Sigmoid colon (tissue), 7 donors: Measurements from ENCODE around the gene PLXDC1. TPM values are rescaled to one million over a fixed set of nuclear protein-coding genes. Genes with fewer than 3 reads are reported as not detected.

Experiments
- DNase-seq: peaks from one replicate; pipeline ENCODE4 v3.0.0-alpha.2; 2019
- H3K27ac ChIP-seq, 4 donors: fragments of 200-600 bp; sonication (generic); one replicate each; pipeline ENCODE4 v1.5.1; 2016 to 2019; ENCODE audit warnings: mild to moderate bottlenecking in 1 of 4
- H3K27me3 ChIP-seq, 3 donors: fragments of 200-600 bp; sonication (generic); one replicate each; pipeline ENCODE4 v1.5.1; 2019; ENCODE audit warnings: mild to moderate bottlenecking in 1 of 3
- H3K36me3 ChIP-seq, 4 donors: fragments of 200-600 bp; sonication (generic); one replicate each; pipeline ENCODE4 v1.5.1; 2016 to 2019
- H3K4me1 ChIP-seq, 4 donors: fragments of 200-600 bp; sonication (generic); one replicate each; pipeline ENCODE4 v1.5.1; 2017 to 2019
- H3K4me3 ChIP-seq, 4 donors: fragments of 200-600 bp; sonication (generic); one replicate each; pipeline ENCODE4 v1.5.1; 2017 to 2019; ENCODE audit warnings: mild to moderate bottlenecking in 2 of 4, moderate library complexity in 1 of 4
- H3K9me3 ChIP-seq, 4 donors: fragments of 200-600 bp in 3 of 4; sonication (generic) in 3 of 4; one replicate each; pipeline versions ENCODE4 v1.5.1 to v1.6.1; 2013 to 2019
- CTCF ChIP-seq, 4 experiments: fragments of 450-650 bp in 3 of 4; fragments of 200-600 bp in 1 of 4; IDR thresholded peaks; one replicate each; pipeline ENCODE4 v1.5.1; 2016 to 2019; ENCODE audit warnings: antibody characterized with exemption in 4 of 4, mild to moderate bottlenecking in 3 of 4, moderate library complexity in 2 of 4
- EP300 ChIP-seq, 4 donors: sonication (generic); formaldehyde crosslinking; IDR thresholded peaks; one replicate each; pipeline ENCODE4 v1.6.1; 2017; ENCODE audit warnings: antibody characterized with exemption in 4 of 4
- POLR2A ChIP-seq, 2 donors: fragments of 450-650 bp; IDR thresholded peaks; one replicate each; pipeline ENCODE4 v1.6.1; 2016; ENCODE audit warnings: antibody characterized with exemption in 2 of 2, mild to moderate bottlenecking in 2 of 2, moderate library complexity in 2 of 2
- POLR2AphosphoS5 ChIP-seq, 4 donors: sonication (generic); formaldehyde crosslinking; IDR thresholded peaks; one replicate each; pipeline ENCODE4 v1.6.1; 2017; ENCODE audit warnings: antibody characterized with exemption in 4 of 4
- WGBS, 2 donors: extraction: QIAGEN DNeasy Blood & Tissue Kit; methylation state at CpG; one replicate each; pipeline ENCODE4 v1.1.7; 2013; 5-methylcytosine and 5-hydroxymethylcytosine counted together
- intact Hi-C: fragments of 100-400 bp; cut with DNase I; formaldehyde crosslinking; loops from one replicate; pipeline ENCODE4 v1.15.1; 2023
- polyA plus RNA-seq, 3 donors: library from polyadenylated mRNA; stranded (reverse); fragments of 200-250 nt; gene quantifications; one replicate each; pipeline ENCODE4 v1.2.3, GENCODE V29; 2013
- total RNA-seq, 4 donors: library from RNA; depleted of rRNA; stranded (reverse); fragments of >200 nt; gene quantifications; one replicate each; pipeline ENCODE4 v1.1.0, GENCODE V29; 2016
- donor health status: healthy with polysubstance abuse.
- donor health status: Bipolar disorder and iron deficiency.
- donor health status: healthy.

PLXDC1 gene
- total and polyA plus RNA-seq, 7 donors, result 1.4 to 13.0 (median 6.2) TPM

GRCh38 chr17:39161962-39162361, 10.5 kb upstream of the PLXDC1 start:
- H3K27me3 ChIP-seq, result peaks cover 0 to 3% (median 0%) of the 10 kb centered on the region in 3 donors
- no peak overlapping the region for H3K27ac ChIP-seq
- H3K4me1 ChIP-seq, result peaks cover 0 to 22% (median 14%) of the 10 kb centered on the region in 4 donors
- intact Hi-C loops, result no loop called here
- no peak for TF ChIP-seq POLR2AphosphoS5 (IDR thresholded peaks at IDR 0.05)
- no peak for TF ChIP-seq EP300 (IDR thresholded peaks at IDR 0.05)
- no peak for TF ChIP-seq POLR2A (IDR thresholded peaks at IDR 0.05)
- no peak for TF ChIP-seq CTCF (IDR thresholded peaks at IDR 0.05)
- no peaks in the 10 kb centered on the region for H3K36me3 ChIP-seq
- 62 to 74% methylated on average over 2 of the region's 2 CpGs for WGBS, 2 donors
- no peaks in the 10 kb centered on the region for H3K9me3 ChIP-seq
- H3K4me3 ChIP-seq, result no peak overlapping the region
- no peak for DNase-seq

- Histone ChIP-seq H3K4me1 (peaks cover 0 to 3% (median under 1%) of the 10 kb centered on the region in 4 donors), H3K4me3 (no peak overlapping the region), H3K36me3 (no peaks in the 10 kb centered on the region), H3K9me3 (no peaks in the 10 kb centered on the region), H3K27ac (no peak overlapping the region), H3K27me3 (peaks cover 0 to 5% (median 0%) of the 10 kb centered on the region in 3 donors)
- TF ChIP-seq POLR2AphosphoS5 (IDR thresholded peaks at IDR 0.05) (no peak), EP300 (IDR thresholded peaks at IDR 0.05) (no peak), POLR2A (IDR thresholded peaks at IDR 0.05) (no peak), CTCF (IDR thresholded peaks at IDR 0.05) (no peak)
- DNase-seq, result no peak
- intact Hi-C loops, result no loop called here
- WGBS, 2 donors, result 88 to 93% methylated on average over 2 of the region's 2 CpGs
Measured at GRCh38 chr17:39158623-39159022, 7.2 kb upstream of the PLXDC1 start.

GRCh38 chr17:39156491-39156890, 5.1 kb upstream of the PLXDC1 start:
- H3K4me1 ChIP-seq, result peaks cover 0 to 18% (median 15%) of the 10 kb centered on the region in 4 donors
- H3K4me3 ChIP-seq, result no peak overlapping the region
- H3K36me3 ChIP-seq, result no peaks in the 10 kb centered on the region
- no peaks in the 10 kb centered on the region for H3K9me3 ChIP-seq
- TF ChIP-seq POLR2A (IDR thresholded peaks at IDR 0.05) (no peak), POLR2AphosphoS5 (IDR thresholded peaks at IDR 0.05) (no peak), EP300 (IDR thresholded peaks at IDR 0.05) (no peak), CTCF (IDR thresholded peaks at IDR 0.05) (no peak)
- DNase-seq, result no peak
- 74 to 81% methylated on average over 7 of the region's 7 CpGs for WGBS, 2 donors
- intact Hi-C loops, result no loop called here
- H3K27me3 ChIP-seq, result peaks cover 5 to 8% (median 7%) of the 10 kb centered on the region in 3 donors
- H3K27ac ChIP-seq, result no peak overlapping the region

GRCh38 chr17:39155654-39156053, 4.2 kb upstream of the PLXDC1 start:
- WGBS, 2 donors, result 27 to 58% methylated on average over 2 of the region's 2 CpGs
- intact Hi-C loops, result no loop called here
- no peak overlapping the region for H3K4me3 ChIP-seq
- TF ChIP-seq POLR2AphosphoS5 (IDR thresholded peaks at IDR 0.05) (no peak), EP300 (IDR thresholded peaks at IDR 0.05) (no peak), POLR2A (IDR thresholded peaks at IDR 0.05) (no peak), CTCF (IDR thresholded peaks at IDR 0.05) (no peak)
- H3K4me1 ChIP-seq, result peaks cover 0 to 27% (median 21%) of the 10 kb centered on the region in 4 donors
- no peaks in the 10 kb centered on the region for H3K36me3 ChIP-seq
- no peak for DNase-seq
- H3K9me3 ChIP-seq, result no peaks in the 10 kb centered on the region
- no peak overlapping the region for H3K27ac ChIP-seq
- H3K27me3 ChIP-seq, result peaks cover 12 to 16% (median 15%) of the 10 kb centered on the region in 3 donors

GRCh38 chr17:39153599-39154051, 2.2 kb upstream of the PLXDC1 start:
- H3K4me3 ChIP-seq, result peak overlapping the region; percentile 64 to 88 (median 74)
- intact Hi-C loops, result loop anchor here (5.0 kb wide), 2 partner anchors 86 to 286 kb away; no protein-coding TSS in a partner anchor
- H3K4me1 ChIP-seq, result peaks cover 0 to 28% (median 24%) of the 10 kb centered on the region in 4 donors
- TF ChIP-seq POLR2A (IDR thresholded peaks at IDR 0.05), result no peak
- TF ChIP-seq CTCF (IDR thresholded peaks at IDR 0.05), result peak in 2 of 4 experiments; percentile 17 to 24
- TF ChIP-seq EP300 (IDR thresholded peaks at IDR 0.05), result no peak
- TF ChIP-seq POLR2AphosphoS5 (IDR thresholded peaks at IDR 0.05), result peak; percentile 28 to 73 (median 38)
- H3K27ac ChIP-seq, result peak overlapping the region; percentile 89 to 96 (median 90)
- 0% methylated on average over 16 of the region's 16 CpGs for WGBS, 2 donors
- DNase-seq, result peak; percentile 97
- no peaks in the 10 kb centered on the region for H3K9me3 ChIP-seq
- peaks cover 14 to 21% (median 15%) of the 10 kb centered on the region in 3 donors for H3K27me3 ChIP-seq
- H3K36me3 ChIP-seq, result no peaks in the 10 kb centered on the region
